HG02943 (cell line): ENCODE results near the gene DAGLB.

Source experiments
- ATAC-seq: cut with Tn5 transposase; IDR thresholded peaks from one replicate; pipeline ENCODE4 v1.9.1; 2021; ENCODE audit warnings: mild to moderate bottlenecking, low read depth, moderate library complexity; ENCODE audit not compliant: unreplicated experiment

The DAGLB gene

DNA sequence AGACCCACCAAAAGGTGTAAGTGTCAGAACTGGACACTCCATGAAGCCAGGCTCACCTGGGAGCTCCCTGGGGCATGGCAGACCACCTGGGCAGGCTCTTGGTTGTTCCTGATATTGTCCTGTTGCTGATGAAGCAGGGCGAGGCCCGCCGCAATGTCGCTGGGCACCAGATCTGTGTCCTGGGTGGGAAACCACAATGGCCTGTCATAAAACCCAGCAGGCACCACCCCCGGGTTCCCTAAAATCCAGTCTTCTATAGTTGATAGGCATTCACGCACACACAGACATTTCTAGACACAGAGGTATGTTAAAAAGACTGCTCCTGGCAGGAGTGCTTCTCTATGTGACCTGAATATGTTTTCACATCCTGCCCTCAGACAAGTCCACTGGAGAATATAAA lies 15.0 kb downstream of the DAGLB start:
- no peak for ATAC-seq

DNA sequence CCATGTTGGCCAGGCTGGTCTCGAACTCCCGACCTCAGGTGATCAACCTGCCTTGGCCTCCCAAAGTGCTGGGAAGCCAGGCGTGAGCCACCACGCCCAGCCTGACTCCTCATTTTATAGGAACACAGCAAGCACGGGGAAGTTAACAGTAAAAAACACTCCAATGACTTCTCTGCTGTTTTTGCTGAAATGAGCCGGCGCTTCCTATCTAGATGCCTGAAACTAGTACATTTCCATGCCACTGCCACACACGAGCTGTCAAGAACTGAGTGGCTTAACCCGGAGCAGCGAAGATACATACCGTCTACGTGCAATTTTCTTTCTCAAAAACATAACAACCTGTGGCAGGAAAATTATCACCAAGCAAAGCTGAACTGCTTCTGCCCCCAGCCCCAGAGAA lies 16.8 kb downstream of the DAGLB start:
- no peak for ATAC-seq

GRCh38 chr7:6430271-6430940 lies 17.3 kb downstream of the DAGLB start:
- ATAC-seq = no peak

DNA sequence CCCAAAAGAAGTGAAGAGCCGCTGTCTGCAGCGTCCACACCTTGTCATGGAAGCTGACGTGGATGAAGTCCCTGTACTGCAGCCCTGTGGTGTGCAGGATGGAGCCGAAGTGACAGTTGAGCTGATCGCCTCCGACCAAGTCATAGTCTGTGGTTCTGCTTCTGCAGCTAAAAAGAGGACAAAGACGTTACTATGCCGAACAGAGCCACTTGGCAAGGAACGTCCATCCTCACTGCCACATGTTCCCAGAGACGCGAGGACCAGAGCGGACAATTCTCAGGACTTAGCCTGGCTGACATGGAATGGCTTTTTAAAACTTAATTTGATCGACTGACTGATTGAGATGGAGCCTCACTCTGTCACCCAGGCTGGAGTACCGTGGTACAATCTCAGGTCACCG lies 21.8 kb downstream of the DAGLB start:
- no peak for ATAC-seq

DNA sequence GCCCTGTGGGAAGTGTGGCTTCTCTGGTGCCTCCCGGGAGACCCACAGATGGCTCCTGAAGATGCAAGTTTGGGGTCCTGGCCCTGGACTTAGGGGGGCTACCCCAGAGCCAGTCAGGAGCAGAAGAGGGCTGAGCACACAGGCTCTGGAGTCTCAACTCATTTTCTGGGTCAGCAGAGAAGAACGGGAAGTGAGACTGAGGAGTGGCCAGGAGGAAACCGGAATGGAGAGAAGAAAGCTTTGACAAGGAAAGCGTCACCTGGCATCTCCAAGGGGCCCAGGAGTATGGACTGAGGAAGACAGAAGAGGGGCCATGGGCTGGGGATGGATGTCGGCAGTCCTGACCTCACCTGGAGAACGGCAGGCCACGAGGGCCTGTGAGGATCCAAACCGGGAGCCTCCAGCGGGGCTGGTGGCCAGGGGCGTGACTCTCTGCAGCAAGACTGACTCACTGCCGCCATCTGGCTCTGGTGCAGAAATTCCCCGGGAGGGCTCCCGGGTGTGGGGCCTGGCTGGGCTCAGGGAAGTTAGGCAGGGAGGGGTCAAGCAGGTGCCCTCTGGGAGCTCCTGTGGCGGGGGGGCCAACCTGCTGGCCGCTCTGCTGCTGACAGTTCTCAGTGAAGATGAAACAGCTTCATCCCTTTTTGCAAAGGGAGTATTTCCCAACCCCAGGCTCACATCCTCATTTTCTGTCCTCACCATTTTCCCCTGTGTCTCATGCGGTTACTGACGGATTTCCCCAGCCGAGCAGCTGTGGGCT lies 23.6 kb downstream of the DAGLB start:
- ATAC-seq = no peak

DNA sequence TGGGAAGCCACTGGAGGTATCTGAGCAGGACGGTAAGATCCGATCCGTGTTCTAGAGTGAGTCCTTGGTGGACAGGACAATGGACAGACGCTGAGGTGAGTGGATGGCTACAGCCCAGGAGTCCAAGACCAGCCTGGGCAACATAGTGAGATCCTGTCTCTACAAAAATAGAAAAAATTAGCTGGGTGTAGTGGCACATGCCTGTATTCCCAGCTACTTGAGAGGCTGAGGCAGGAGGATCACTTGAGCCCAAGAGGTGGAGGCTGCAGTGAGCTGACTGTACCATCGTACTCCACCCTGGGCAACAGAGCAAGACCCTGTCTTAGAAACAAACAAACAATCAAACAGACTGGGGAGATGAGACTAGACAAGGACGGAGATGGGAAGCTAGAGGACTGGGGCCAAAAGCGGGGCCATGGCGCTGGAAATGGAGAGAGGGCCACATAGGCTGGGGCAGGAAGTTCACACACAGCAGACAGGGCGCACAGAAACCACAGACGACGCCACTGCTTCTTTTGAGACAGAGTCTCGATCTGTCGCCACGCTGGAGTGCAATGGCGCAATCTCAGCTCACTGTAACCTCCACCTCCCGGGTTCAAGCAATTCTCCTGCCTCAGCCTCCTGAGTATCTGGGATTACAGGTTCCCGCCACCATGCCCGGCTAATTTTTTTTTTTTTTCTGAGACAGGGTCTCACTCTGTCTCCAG lies 24.7 kb downstream of the DAGLB start:
- no peak for ATAC-seq

DNA sequence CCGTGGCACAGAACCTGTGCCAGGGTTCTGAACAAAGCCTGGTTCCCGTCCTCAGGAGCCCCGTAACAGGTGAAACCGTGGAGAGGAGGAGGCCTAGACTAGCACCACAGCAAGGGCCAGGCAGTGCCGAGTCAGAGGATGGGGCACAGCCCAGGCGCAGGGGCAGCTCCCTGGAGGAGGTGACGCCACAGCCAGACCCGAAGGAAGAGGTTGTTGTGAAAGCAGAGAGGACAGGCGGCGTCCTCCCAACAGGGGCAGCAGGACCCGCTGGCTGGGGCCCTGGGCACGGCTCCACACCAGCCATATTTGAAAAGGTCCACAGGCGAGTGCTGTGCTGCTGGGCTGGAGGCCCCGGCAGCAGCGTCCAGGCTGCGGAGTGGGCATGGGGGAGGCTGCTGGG lies 25.7 kb downstream of the DAGLB start:
- ATAC-seq = no peak

GRCh38 chr7:6420680-6421079 lies 27.1 kb downstream of the DAGLB start:
- ATAC-seq = no peak

GRCh38 chr7:6419310-6419773 lies 28.4 kb downstream of the DAGLB start:
- ATAC-seq = no peak

DNA sequence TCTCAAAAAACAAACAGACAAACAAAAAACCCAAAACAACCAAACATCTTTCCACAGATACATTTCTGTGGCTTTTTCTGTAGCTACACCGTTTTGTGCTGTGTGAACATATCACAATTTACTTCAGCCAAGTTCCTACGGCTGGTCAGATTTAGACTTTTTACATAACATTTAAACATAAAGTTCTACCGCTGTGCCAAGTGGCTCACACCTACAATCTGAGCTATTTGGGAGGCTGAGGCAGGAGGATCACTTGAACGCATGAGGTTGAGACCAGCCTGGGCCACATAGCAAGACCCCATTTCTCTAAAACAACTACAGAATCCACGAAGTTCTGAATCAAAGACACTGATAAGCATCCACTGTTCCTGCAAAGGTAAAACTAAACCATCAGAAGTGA lies 30.3 kb downstream of the DAGLB start:
- ATAC-seq = no peak

DNA sequence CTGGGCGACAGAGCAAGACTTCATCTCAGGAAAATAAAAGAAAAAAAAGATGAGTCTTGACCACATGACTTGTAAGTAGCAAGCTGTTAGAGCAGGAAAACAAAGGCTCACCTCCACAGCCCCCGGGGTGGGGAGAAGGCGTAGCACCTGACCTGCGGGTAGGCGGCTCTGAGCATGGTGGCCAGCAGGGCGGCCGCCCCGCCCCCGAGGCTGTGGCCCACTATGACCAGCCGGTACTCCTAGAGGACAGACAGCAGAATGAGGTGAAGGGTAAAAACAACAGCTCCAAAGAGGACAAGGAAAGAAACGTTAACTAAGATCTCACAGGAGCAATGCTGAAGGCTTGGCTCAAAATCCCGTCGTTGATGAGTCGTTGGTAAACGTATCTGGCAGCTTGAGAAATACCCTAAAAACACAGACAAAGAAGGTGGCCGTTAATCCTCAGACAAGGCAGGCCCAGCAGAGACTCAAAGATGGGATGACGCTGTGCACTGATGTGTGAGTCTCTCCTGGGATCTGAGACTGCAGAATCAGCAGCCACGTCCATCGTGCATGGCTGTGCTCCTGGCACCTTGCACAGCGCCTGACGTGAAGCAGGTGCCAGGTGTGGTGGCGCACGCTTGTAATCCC lies 31.1 kb downstream of the DAGLB start:
- ATAC-seq = no peak

GRCh38 chr7:6413637-6414036 lies 34.1 kb downstream of the DAGLB start:
- ATAC-seq = no peak

DNA sequence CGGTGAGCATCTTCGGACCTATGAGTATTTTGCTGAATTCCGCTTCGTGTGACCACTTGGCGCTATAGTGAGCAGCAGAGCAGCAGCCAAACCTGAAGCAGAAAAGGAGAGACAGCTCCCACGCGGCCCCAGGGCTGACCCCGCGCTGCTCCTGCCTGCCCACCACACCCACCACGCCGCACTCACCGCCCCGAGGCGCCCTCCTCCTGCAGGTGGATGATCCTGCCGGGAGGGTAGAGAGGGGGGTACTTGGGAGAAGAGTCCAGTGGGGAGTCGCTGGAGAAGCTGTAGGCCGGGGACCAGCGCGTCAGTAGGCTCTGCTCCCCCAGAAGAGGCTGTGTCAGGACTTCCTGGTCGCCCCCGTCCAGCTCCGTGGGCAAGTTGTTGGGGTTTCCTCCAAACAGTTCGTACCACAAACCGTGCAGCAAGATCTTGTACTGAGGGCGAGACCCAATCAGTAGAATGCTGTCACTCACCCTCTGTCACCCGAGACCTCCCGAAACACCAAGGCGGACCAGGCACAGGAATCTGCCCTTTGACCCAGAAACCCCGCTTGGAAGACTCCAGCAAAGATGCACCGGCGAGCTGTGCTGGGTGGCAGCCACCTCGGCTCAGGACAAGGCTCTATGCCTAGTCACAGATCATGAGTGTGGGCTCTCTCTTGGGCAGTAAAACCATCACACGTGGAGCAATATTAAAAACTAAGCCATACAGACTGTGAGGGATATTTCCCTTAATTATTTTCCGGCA lies 37.6 kb downstream of the DAGLB start:
- ATAC-seq = no peak

- ATAC-seq = no peak
Observed at GRCh38 chr7:6409091-6409490, 38.7 kb downstream of the DAGLB start.

GRCh38 chr7:6407434-6407833 lies 40.3 kb downstream of the DAGLB start:
- no peak for ATAC-seq

GRCh38 chr7:6406121-6406520 lies 41.6 kb downstream of the DAGLB start:
- no peak for ATAC-seq

GRCh38 chr7:6403907-6404306 lies 43.8 kb downstream of the DAGLB start:
- no peak for ATAC-seq

GRCh38 chr7:6402741-6403140 lies 45.0 kb downstream of the DAGLB start:
- no peak for ATAC-seq

GRCh38 chr7:6402041-6402440 lies 45.7 kb downstream of the DAGLB start:
- no peak for ATAC-seq

- ATAC-seq = no peak
Observed at GRCh38 chr7:6401536-6401935, 46.2 kb downstream of the DAGLB start.
